ENCODE measurements around the gene NACC2. TPM values are rescaled to one million over a fixed set of nuclear protein-coding genes. Genes with fewer than 3 reads are reported as not detected.

Gene NACC2
- polyA plus RNA-seq, 1 donor (not counting 4 experiments of a cell fraction or from before 2014, with no cell fraction given) = 4.6 TPM

- Histone ChIP-seq H3K27ac (ENCODE audit: control insufficient read depth, insufficient read depth, low read length) (no peak overlapping the region), H3K9me3 (ENCODE audit: control insufficient read depth, low read depth, low read length) (no peaks in the 10 kb centered on the region), H3K4me3 (ENCODE audit: control insufficient read depth in 2 of 3, extremely low read depth in 1 of 3, insufficient read depth in 2 of 3, low read depth in 1 of 3, low read length in 3 of 3) (no peak overlapping the region), H3K27me3 (ENCODE audit: control insufficient read depth, extremely low read depth, insufficient read depth, low read length) (peaks cover 26% of the 10 kb centered on the region), H4K20me1 (ENCODE audit: control insufficient read depth, extremely low read depth, insufficient read depth, low read length) (no peaks in the 10 kb centered on the region), H3K9ac (ENCODE audit: control insufficient read depth, extremely low read depth, insufficient read depth, low read length) (no peak overlapping the region), H2AFZ (ENCODE audit: control insufficient read depth, low read length) (no peak overlapping the region), H3K36me3 (ENCODE audit: control insufficient read depth in 2 of 2, extremely low read depth in 1 of 2, insufficient read depth in 2 of 2, low read length in 2 of 2) (no peaks in the 10 kb centered on the region), H3K4me2 (ENCODE audit: control insufficient read depth, extremely low read depth, insufficient read depth, low read depth, low read length) (no peak overlapping the region), H3K9me1 (ENCODE audit: control insufficient read depth, extremely low read depth, insufficient read depth, low read length) (no peaks in the 10 kb centered on the region), H3K79me2 (ENCODE audit: control insufficient read depth, insufficient read depth, low read length) (no peaks in the 10 kb centered on the region), H3K4me1 (ENCODE audit: control insufficient read depth, extremely low read depth, insufficient read depth, low read length) (peaks cover 2% of the 10 kb centered on the region)
- DNase-seq (ENCODE audit: low read depth, low spot score) = no peak
- peak; percentile 48 for TF ChIP-seq EZH2 (IDR thresholded peaks at IDR 0.05; ENCODE audit: low read length)
- TF ChIP-seq, protein P1, sequence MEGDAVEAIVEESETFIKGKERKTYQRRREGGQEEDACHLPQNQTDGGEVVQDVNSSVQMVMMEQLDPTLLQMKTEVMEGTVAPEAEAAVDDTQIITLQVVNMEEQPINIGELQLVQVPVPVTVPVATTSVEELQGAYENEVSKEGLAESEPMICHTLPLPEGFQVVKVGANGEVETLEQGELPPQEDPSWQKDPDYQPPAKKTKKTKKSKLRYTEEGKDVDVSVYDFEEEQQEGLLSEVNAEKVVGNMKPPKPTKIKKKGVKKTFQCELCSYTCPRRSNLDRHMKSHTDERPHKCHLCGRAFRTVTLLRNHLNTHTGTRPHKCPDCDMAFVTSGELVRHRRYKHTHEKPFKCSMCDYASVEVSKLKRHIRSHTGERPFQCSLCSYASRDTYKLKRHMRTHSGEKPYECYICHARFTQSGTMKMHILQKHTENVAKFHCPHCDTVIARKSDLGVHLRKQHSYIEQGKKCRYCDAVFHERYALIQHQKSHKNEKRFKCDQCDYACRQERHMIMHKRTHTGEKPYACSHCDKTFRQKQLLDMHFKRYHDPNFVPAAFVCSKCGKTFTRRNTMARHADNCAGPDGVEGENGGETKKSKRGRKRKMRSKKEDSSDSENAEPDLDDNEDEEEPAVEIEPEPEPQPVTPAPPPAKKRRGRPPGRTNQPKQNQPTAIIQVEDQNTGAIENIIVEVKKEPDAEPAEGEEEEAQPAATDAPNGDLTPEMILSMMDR (optimal IDR thresholded peaks at IDR 0.05 in 1 of 3, IDR thresholded peaks at IDR 0.05 in 1 of 3, conservative IDR thresholded peaks at IDR 0.05 in 1 of 3; ENCODE audit: extremely low read depth in 1 of 3, insufficient read depth in 2 of 3, low read length in 3 of 3) = no peak
- no peak for FAIRE-seq
- dilution Hi-C loops (cut with MboI; ENCODE audit: extremely low pct_ligation_motif_present, low sequenced_read_pairs) = no loop called here
These were observed 116.2 kb downstream of the NACC2 start for GRCh38 chr9:135978642-135979546.

- Histone ChIP-seq H3K4me2 (ENCODE audit: control insufficient read depth, extremely low read depth, insufficient read depth, low read depth, low read length) (no peak overlapping the region), H3K27ac (ENCODE audit: control insufficient read depth, insufficient read depth, low read length) (no peak overlapping the region), H3K36me3 (ENCODE audit: control insufficient read depth in 2 of 2, extremely low read depth in 1 of 2, insufficient read depth in 2 of 2, low read length in 2 of 2) (no peaks in the 10 kb centered on the region), H3K9me3 (ENCODE audit: control insufficient read depth, low read depth, low read length) (no peaks in the 10 kb centered on the region), H4K20me1 (ENCODE audit: control insufficient read depth, extremely low read depth, insufficient read depth, low read length) (no peaks in the 10 kb centered on the region), H3K79me2 (ENCODE audit: control insufficient read depth, insufficient read depth, low read length) (no peaks in the 10 kb centered on the region), H3K27me3 (ENCODE audit: control insufficient read depth, extremely low read depth, insufficient read depth, low read length) (peaks cover 15% of the 10 kb centered on the region), H2AFZ (ENCODE audit: control insufficient read depth, low read length) (no peak overlapping the region), H3K9ac (ENCODE audit: control insufficient read depth, extremely low read depth, insufficient read depth, low read length) (no peak overlapping the region), H3K9me1 (ENCODE audit: control insufficient read depth, extremely low read depth, insufficient read depth, low read length) (no peaks in the 10 kb centered on the region), H3K4me1 (ENCODE audit: control insufficient read depth, extremely low read depth, insufficient read depth, low read length) (peaks cover 2% of the 10 kb centered on the region), H3K4me3 (ENCODE audit: control insufficient read depth in 2 of 3, extremely low read depth in 1 of 3, insufficient read depth in 2 of 3, low read depth in 1 of 3, low read length in 3 of 3) (no peak overlapping the region)
- FAIRE-seq (no peak), DNase-seq (ENCODE audit: low read depth, low spot score) (no peak)
- no peak for TF ChIP-seq EZH2 (IDR thresholded peaks at IDR 0.05; ENCODE audit: low read length)
- TF ChIP-seq, protein P1 (optimal IDR thresholded peaks at IDR 0.05 in 1 of 3, IDR thresholded peaks at IDR 0.05 in 1 of 3, conservative IDR thresholded peaks at IDR 0.05 in 1 of 3; ENCODE audit: extremely low read depth in 1 of 3, insufficient read depth in 2 of 3, low read length in 3 of 3) = no peak
- dilution Hi-C loops (cut with MboI; ENCODE audit: extremely low pct_ligation_motif_present, low sequenced_read_pairs) = no loop called here
These were observed 118.1 kb downstream of the NACC2 start for GRCh38 chr9:135976944-135977343.
